Liver (tissue), 9 donors: ENCODE measurements around the gene MEX3B. TPM values are rescaled to one million over a fixed set of nuclear protein-coding genes. Genes with fewer than 3 reads are reported as not detected.

ENCODE experiments used
- DNase-seq: peaks from one replicate; pipeline ENCODE4 v3.0.0-alpha.2; 2017; ENCODE audit warnings: low spot score
- H3K27ac ChIP-seq, 2 donors: one replicate each; pipeline ENCODE4 v1.7.0; 2013; ENCODE audit warnings: inconsistent platforms in 2 of 2, low read length in 2 of 2, control low read depth in 1 of 2, low read depth in 1 of 2, mild to moderate bottlenecking in 1 of 2
- H3K27me3 ChIP-seq, 4 donors: one replicate each; pipeline versions ENCODE4 v1.6.1 to v1.7.0; 2013; ENCODE audit warnings: low read length in 3 of 4, inconsistent platforms in 1 of 4, mild to moderate bottlenecking in 1 of 4, moderate library complexity in 1 of 4; ENCODE audit not compliant: control insufficient read depth in 4 of 4, insufficient read depth in 4 of 4
- H3K36me3 ChIP-seq, 4 donors: one replicate each; pipeline versions ENCODE4 v1.6.1 to v1.7.0; 2013; ENCODE audit warnings: low read length in 3 of 4, mild to moderate bottlenecking in 3 of 4, low read depth in 1 of 4, moderate library complexity in 1 of 4; ENCODE audit not compliant: control insufficient read depth in 4 of 4, insufficient read depth in 3 of 4
- H3K4me1 ChIP-seq, 4 donors: one replicate each; pipeline versions ENCODE4 v1.6.1 to v1.7.0; 2013; ENCODE audit warnings: low read length in 3 of 4, mild to moderate bottlenecking in 3 of 4, moderate library complexity in 1 of 4; ENCODE audit not compliant: control insufficient read depth in 4 of 4, insufficient read depth in 4 of 4
- H3K4me3 ChIP-seq, 3 donors: one replicate each; pipeline versions ENCODE4 v1.6.1 to v1.7.0; 2013; ENCODE audit warnings: low read length in 3 of 3, control low read depth in 1 of 3, low read depth in 1 of 3, mild to moderate bottlenecking in 1 of 3
- H3K9ac ChIP-seq, 2 donors: one replicate each; pipeline ENCODE4 v1.7.0; 2013; ENCODE audit warnings: low read length in 2 of 2, mild to moderate bottlenecking in 2 of 2, moderate library complexity in 2 of 2, control low read depth in 1 of 2, low read depth in 1 of 2
- H3K9me3 ChIP-seq, 4 donors: one replicate each; pipeline versions ENCODE4 v1.6.1 to v1.7.0; 2013; ENCODE audit warnings: low read length in 3 of 4; ENCODE audit not compliant: control insufficient read depth in 4 of 4
- ATF3 ChIP-seq: IDR thresholded peaks from 2 replicates; pipeline ENCODE4 v1.6.1; 2016; ENCODE audit warnings: antibody characterized with exemption
- CTCF ChIP-seq: fragments of 150-350 bp; IDR thresholded peaks from 2 replicates; pipeline ENCODE4 v1.5.1; 2017; ENCODE audit warnings: improper control_type of control experiment, low read depth, low read length; ENCODE audit not compliant: missing input control
- FOXA1 ChIP-seq: IDR thresholded peaks from 2 replicates; pipeline ENCODE4 v1.6.1; 2016; ENCODE audit warnings: antibody characterized with exemption
- GABPA ChIP-seq, 2 donors: IDR thresholded peaks in 1 of 2; conservative IDR thresholded peaks in 1 of 2; 2 replicates each; pipeline ENCODE4 v1.6.1; 2016; ENCODE audit warnings: antibody characterized with exemption in 2 of 2, mild to moderate bottlenecking in 1 of 2, moderate library complexity in 1 of 2
- HNF4A ChIP-seq, 2 donors: conservative IDR thresholded peaks; 2 replicates each; pipeline ENCODE4 v1.6.1; 2016; ENCODE audit warnings: antibody characterized with exemption in 2 of 2, mild to moderate bottlenecking in 2 of 2
- MAX ChIP-seq: IDR thresholded peaks from 2 replicates; pipeline ENCODE4 v1.6.1; 2016; ENCODE audit warnings: antibody characterized with exemption
- NR2F2 ChIP-seq: IDR thresholded peaks from 2 replicates; pipeline ENCODE4 v1.6.1; 2016; ENCODE audit warnings: antibody characterized with exemption
- RAD21 ChIP-seq, 2 donors: IDR thresholded peaks; 2 replicates each; pipeline ENCODE4 v1.6.1; 2016; ENCODE audit warnings: antibody characterized with exemption in 2 of 2, mild to moderate bottlenecking in 2 of 2
- RXRA ChIP-seq, 2 donors: IDR thresholded peaks; 2 replicates each; pipeline ENCODE4 v1.6.1; 2017 to 2018; ENCODE audit warnings: antibody characterized with exemption in 2 of 2, mild to moderate bottlenecking in 1 of 2
- SP1 ChIP-seq: IDR thresholded peaks from 2 replicates; pipeline ENCODE4 v1.6.1; 2018; ENCODE audit warnings: antibody characterized with exemption, mild to moderate bottlenecking
- YY1 ChIP-seq: IDR thresholded peaks from 2 replicates; pipeline ENCODE4 v1.6.1; 2016; ENCODE audit warnings: antibody characterized with exemption, mild to moderate bottlenecking
- ZBTB33 ChIP-seq: IDR thresholded peaks from 2 replicates; pipeline ENCODE4 v1.6.1; 2016; ENCODE audit warnings: antibody characterized with exemption
- WGBS: extraction: QIAGEN DNeasy Blood & Tissue Kit; methylation state at CpG from one replicate; pipeline ENCODE4 v1.1.7; 2013; 5-methylcytosine and 5-hydroxymethylcytosine counted together
- polyA plus RNA-seq, 2 donors: library from polyadenylated mRNA; stranded (reverse) in 1 of 2; unstranded in 1 of 2; fragments of 200-250 nt in 1 of 2; fragments of >200 nt in 1 of 2; fragmentation: Nextera tagmentation in 1 of 2; extraction: Ambion mirVana in 1 of 2; gene quantifications; one replicate each; pipeline versions ENCODE4 v1.2.1 to v1.2.3, GENCODE V29; 2013 to 2015
- total RNA-seq, 2 donors: library from RNA; depleted of rRNA; stranded (reverse); fragments of >200 nt; gene quantifications; one replicate each; pipeline ENCODE4 v1.2.3, GENCODE V29; 2014
- donor health status: healthy.
- donor health status: healthy.
- donor health status: healthy.
- donor health status: healthy.
- donor health status: healthy.

MEX3B gene
- total and polyA plus RNA-seq, 4 donors, result 0.33 to 1.4 (median 0.89) TPM; not detected in 1

- H3K27ac ChIP-seq, result no peak overlapping the region
- no peak overlapping the region for H3K4me3 ChIP-seq
- 74% methylated on average over 14 of the region's 14 CpGs for WGBS
- H3K27me3 ChIP-seq, result peaks cover 0 to 5% (median 1%) of the 10 kb centered on the region in 4 donors
- H3K9ac ChIP-seq, result no peak overlapping the region
- no peaks in the 10 kb centered on the region for H3K9me3 ChIP-seq
- DNase-seq, result no peak
- no peaks in the 10 kb centered on the region for H3K36me3 ChIP-seq
- no peaks in the 10 kb centered on the region for H3K4me1 ChIP-seq
- TF ChIP-seq SP1 (no peak), MAX (no peak), NR2F2 (no peak), YY1 (no peak), CTCF (no peak), FOXA1 (no peak), RAD21 (IDR thresholded peaks at IDR 0.05) (no peak), HNF4A (conservative IDR thresholded peaks at IDR 0.05) (no peak), ZBTB33 (no peak), RXRA (IDR thresholded peaks at IDR 0.05) (no peak)
Observed at GRCh38 chr15:82081914-82082762, 36.3 kb upstream of the MEX3B start.

GRCh38 chr15:82080774-82081173 lies 35.0 kb upstream of the MEX3B start:
- H3K4me3 ChIP-seq, result no peak overlapping the region
- peaks cover 0 to 5% (median 0%) of the 10 kb centered on the region in 4 donors for H3K27me3 ChIP-seq
- H3K9me3 ChIP-seq, result no peaks in the 10 kb centered on the region
- no peak overlapping the region for H3K9ac ChIP-seq
- DNase-seq, result no peak
- WGBS, result 83% methylated on average over 6 of the region's 6 CpGs
- H3K4me1 ChIP-seq, result no peaks in the 10 kb centered on the region
- TF ChIP-seq MAX (no peak), RAD21 (IDR thresholded peaks at IDR 0.05) (no peak), ATF3 (no peak)
- no peaks in the 10 kb centered on the region for H3K36me3 ChIP-seq
- H3K27ac ChIP-seq, result no peak overlapping the region

- 54% methylated on average over 5 of the region's 5 CpGs for WGBS
- no peaks in the 10 kb centered on the region for H3K9me3 ChIP-seq
- DNase-seq, result no peak
- H3K27me3 ChIP-seq, result peaks cover 0 to 5% (median 3%) of the 10 kb centered on the region in 4 donors
- no peaks in the 10 kb centered on the region for H3K4me1 ChIP-seq
- H3K9ac ChIP-seq, result no peak overlapping the region
- TF ChIP-seq ATF3, result no peak
- no peak for TF ChIP-seq GABPA (IDR thresholded peaks at IDR 0.05 in 1 of 2, conservative IDR thresholded peaks at IDR 0.05 in 1 of 2)
- H3K36me3 ChIP-seq, result no peaks in the 10 kb centered on the region
- no peak overlapping the region for H3K27ac ChIP-seq
- no peak overlapping the region for H3K4me3 ChIP-seq
Observed at GRCh38 chr15:82079736-82080135, 33.9 kb upstream of the MEX3B start.
